Measurements from ENCODE around the gene TSPAN18. TPM values are rescaled to one million over a fixed set of nuclear protein-coding genes. Genes with fewer than 3 reads are reported as not detected.

TSPAN18 gene
- total and polyA plus RNA-seq, 2 experiments from 2014 or later = 6.0 to 10.6 TPM

- TF ChIP-seq ZNF462 (CRISPR knock-in tag; IDR thresholded peaks at IDR 0.05) (no peak), ZNF114 (CRISPR knock-in tag; IDR thresholded peaks at IDR 0.05) (no peak), EZH2 (IDR thresholded peaks at IDR 0.05; ENCODE audit: low read depth, unreplicated experiment) (no peak), ZNF331 (CRISPR knock-in tag; IDR thresholded peaks at IDR 0.05; ENCODE audit: low read depth) (no peak), NANOG (IDR thresholded peaks at IDR 0.05; ENCODE audit: borderline replicate concordance) (no peak), CREB1 (CRISPR knock-in tag; IDR thresholded peaks at IDR 0.05; ENCODE audit: low read depth) (no peak)
These were observed 27.0 kb upstream of the TSPAN18 start (continued) for GRCh38 chr11:44699497-44700408.

- no peak overlapping the region for H3K4me2 ChIP-seq
- no peaks in the 10 kb centered on the region for H3K36me3 ChIP-seq (ENCODE audit: insufficient read depth)
- no peak overlapping the region for H2AFZ ChIP-seq
- Mint-ChIP-seq H3K9me3 (peaks cover 6% of the 10 kb centered on the region), H3K4me3 (no peak overlapping the region), H3K27ac (no peak overlapping the region), H3K27me3 (ENCODE audit: insufficient read depth, low read depth, poor library complexity) (peaks cover 3% of the 10 kb centered on the region), H3K4me1 (peaks cover 6% of the 10 kb centered on the region), H3K36me3 (ENCODE audit: low read depth) (peaks cover 2% of the 10 kb centered on the region; the same call in 2 of the 3 replicates)
- H3K4me1 ChIP-seq (ENCODE audit: insufficient read depth) = no peaks in the 10 kb centered on the region
- H3K79me2 ChIP-seq (replicated peaks; ENCODE audit: insufficient read depth) = no peaks in the 10 kb centered on the region
- H3K9me2 ChIP-seq (ENCODE audit: insufficient read depth) = no peaks in the 10 kb centered on the region
- H3K4me3 ChIP-seq = no peak overlapping the region
- ATAC-seq (no peak), DNase-seq (ENCODE audit: low spot score) (no peak)
- H3F3A ChIP-seq (replicated peaks; ENCODE audit: low read depth) = no peaks in the 10 kb centered on the region
- H3K27ac ChIP-seq (ENCODE audit: low read depth) = no peak overlapping the region
- H4K20me1 ChIP-seq (replicated peaks; ENCODE audit: insufficient read depth) = no peaks in the 10 kb centered on the region
- no peaks in the 10 kb centered on the region for H3K27me3 ChIP-seq (ENCODE audit: insufficient read depth)
- no peak for TF ChIP-seq JUNB (IDR thresholded peaks at IDR 0.05; ENCODE audit: unreplicated experiment)
- no peak for TF ChIP-seq POLR2AphosphoS5 (IDR thresholded peaks at IDR 0.05; ENCODE audit: low read depth)
- TF ChIP-seq ZNF114 (CRISPR knock-in tag; IDR thresholded peaks at IDR 0.05) = no peak
- TF ChIP-seq NANOG (IDR thresholded peaks at IDR 0.05; ENCODE audit: borderline replicate concordance) = no peak
- TF ChIP-seq REST (IDR thresholded peaks at IDR 0.05; ENCODE audit: unreplicated experiment) = no peak
These were observed 25.5 kb upstream of the TSPAN18 start for GRCh38 chr11:44701276-44701675.

All from GM23338 (cell line).